ENCODE measurements around the gene KLF12.

DNA sequence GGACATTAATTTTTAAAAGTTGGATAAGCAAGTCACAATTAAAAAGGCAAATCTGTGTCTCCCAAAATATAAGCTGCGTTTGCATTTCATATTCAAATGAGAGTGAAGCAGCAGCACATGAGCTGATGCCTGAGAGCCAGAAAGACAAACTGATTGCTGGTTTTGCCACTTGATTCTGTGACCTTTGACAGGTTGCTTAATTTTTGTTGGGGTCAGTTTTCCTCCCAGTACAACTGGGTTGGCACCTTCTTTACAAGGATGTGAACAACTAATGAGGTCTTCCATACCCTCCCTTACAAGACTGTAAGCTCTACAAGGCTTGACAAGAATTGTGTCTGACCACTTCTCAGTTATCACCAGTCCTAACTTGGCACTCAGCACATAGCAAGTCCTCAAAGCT lies 8.1 kb upstream of the KLF12 start:
- no peak for TF ChIP-seq EZH2 (IDR thresholded peaks at IDR 0.05; ENCODE audit: borderline replicate concordance, low read length)
- TF ChIP-seq, protein P1, sequence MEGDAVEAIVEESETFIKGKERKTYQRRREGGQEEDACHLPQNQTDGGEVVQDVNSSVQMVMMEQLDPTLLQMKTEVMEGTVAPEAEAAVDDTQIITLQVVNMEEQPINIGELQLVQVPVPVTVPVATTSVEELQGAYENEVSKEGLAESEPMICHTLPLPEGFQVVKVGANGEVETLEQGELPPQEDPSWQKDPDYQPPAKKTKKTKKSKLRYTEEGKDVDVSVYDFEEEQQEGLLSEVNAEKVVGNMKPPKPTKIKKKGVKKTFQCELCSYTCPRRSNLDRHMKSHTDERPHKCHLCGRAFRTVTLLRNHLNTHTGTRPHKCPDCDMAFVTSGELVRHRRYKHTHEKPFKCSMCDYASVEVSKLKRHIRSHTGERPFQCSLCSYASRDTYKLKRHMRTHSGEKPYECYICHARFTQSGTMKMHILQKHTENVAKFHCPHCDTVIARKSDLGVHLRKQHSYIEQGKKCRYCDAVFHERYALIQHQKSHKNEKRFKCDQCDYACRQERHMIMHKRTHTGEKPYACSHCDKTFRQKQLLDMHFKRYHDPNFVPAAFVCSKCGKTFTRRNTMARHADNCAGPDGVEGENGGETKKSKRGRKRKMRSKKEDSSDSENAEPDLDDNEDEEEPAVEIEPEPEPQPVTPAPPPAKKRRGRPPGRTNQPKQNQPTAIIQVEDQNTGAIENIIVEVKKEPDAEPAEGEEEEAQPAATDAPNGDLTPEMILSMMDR (conservative IDR thresholded peaks at IDR 0.05 in 1 of 2, IDR thresholded peaks at IDR 0.05 in 1 of 2; ENCODE audit: extremely low read depth in 1 of 2, insufficient read depth in 1 of 2, low read depth in 1 of 2, low read length in 2 of 2): no peak

All from mammary epithelial cell (primary cell).